Endothelial cell (in vitro differentiated cells): ENCODE data around the gene TNFAIP8. TPM values are rescaled to one million over a fixed set of nuclear protein-coding genes. Genes with fewer than 3 reads are reported as not detected.

Source experiments
- DNase-seq: peaks from one replicate; pipeline ENCODE4 v3.0.0; 2021; ENCODE audit warnings: low spot score
- H3K27ac Mint-ChIP-seq: one replicate; pipeline ENCODE4 v1.8.0; 2021; ENCODE audit warnings: mixed read lengths, inconsistent platforms; ENCODE audit not compliant: unreplicated experiment
- H3K27me3 Mint-ChIP-seq: one replicate; pipeline ENCODE4 v1.8.0; 2021; ENCODE audit warnings: mild to moderate bottlenecking, moderate library complexity, mixed read lengths, inconsistent platforms; ENCODE audit not compliant: unreplicated experiment
- H3K36me3 Mint-ChIP-seq: one replicate; pipeline ENCODE4 v1.8.0; 2021; ENCODE audit warnings: mild to moderate bottlenecking, low read depth, mixed read lengths, inconsistent platforms; ENCODE audit not compliant: unreplicated experiment
- H3K4me1 Mint-ChIP-seq: one replicate; pipeline ENCODE4 v1.8.0; 2021; ENCODE audit warnings: mild to moderate bottlenecking, mixed read lengths, inconsistent platforms; ENCODE audit not compliant: unreplicated experiment
- H3K4me3 Mint-ChIP-seq: one replicate; pipeline ENCODE4 v1.8.0; 2021; ENCODE audit warnings: mild to moderate bottlenecking, mixed read lengths, inconsistent platforms; ENCODE audit not compliant: unreplicated experiment
- H3K9me3 Mint-ChIP-seq: one replicate; pipeline ENCODE4 v1.8.0; 2021; ENCODE audit warnings: mixed read lengths, inconsistent platforms; ENCODE audit not compliant: unreplicated experiment
- CTCF ChIP-seq: fragments of 200-600 bp; sonication (generic); IDR thresholded peaks from one replicate; pipeline ENCODE4 v1.5.0; 2021; ENCODE audit warnings: antibody characterized with exemption; ENCODE audit not compliant: unreplicated experiment
- long read RNA-seq: library from polyadenylated mRNA; unstranded; transcript quantifications from one replicate; pipeline ENCODE4 v2.0.0, GENCODE V29; 2020; ENCODE audit not compliant: unreplicated experiment
- total RNA-seq: library from RNA; stranded (reverse); fragmentation: NEBNext Ultra II Directional; extraction: Animal tissue kit (Norgen Biotek cat#: 25700); gene quantifications from one replicate; pipeline ENCODE4 v1.2.1, GENCODE V29; 2021; ENCODE audit not compliant: unreplicated experiment

The TNFAIP8 gene
- 7.9 TPM for total RNA-seq
- long read RNA-seq, partial matches to known transcripts, result 0 of 4 reads
- long read RNA-seq, other reads (novel, unspliced or antisense), result 1 of 4 reads

GRCh38 chr5:119355685-119356611 lies at the start of gene TNFAIP8:
Gene TNFAIP8 (plus strand): TSS chr5:119356019. CDS start chr5:119356091, 72 bp downstream.
- no peaks in the 10 kb centered on the region for H3K9me3 Mint-ChIP-seq
- peak; percentile 38 for DNase-seq
- TF ChIP-seq CTCF, result no peak
- H3K4me1 Mint-ChIP-seq, result peaks cover 20% of the 10 kb centered on the region
- H3K27ac Mint-ChIP-seq, result no peak within 1 kb of the TSS
- H3K4me3 Mint-ChIP-seq, result peak within 1 kb of the TSS; percentile 90
- no peaks in the 10 kb centered on the region for H3K36me3 Mint-ChIP-seq
- H3K27me3 Mint-ChIP-seq, result peaks cover 10% of the 10 kb centered on the region

GRCh38 chr5:119307170-119307569 lies 48.6 kb upstream of the TNFAIP8 start:
- Mint-ChIP-seq H3K4me3 (no peak overlapping the region), H3K36me3 (peaks cover 4% of the 10 kb centered on the region), H3K4me1 (peaks cover 25% of the 10 kb centered on the region), H3K27me3 (peaks cover 4% of the 10 kb centered on the region), H3K9me3 (no peaks in the 10 kb centered on the region), H3K27ac (no peak overlapping the region)
- no peak for TF ChIP-seq CTCF
- no peak for DNase-seq

GRCh38 chr5:119309326-119309725 lies 46.5 kb upstream of the TNFAIP8 start:
- Mint-ChIP-seq H3K36me3 (peaks cover 2% of the 10 kb centered on the region), H3K4me1 (peaks cover 19% of the 10 kb centered on the region), H3K9me3 (no peaks in the 10 kb centered on the region), H3K27me3 (peaks cover 5% of the 10 kb centered on the region), H3K4me3 (no peak overlapping the region), H3K27ac (peak overlapping the region; percentile 7)
- no peak for DNase-seq
- TF ChIP-seq CTCF, result no peak

- peaks cover 16% of the 10 kb centered on the region for H3K4me1 Mint-ChIP-seq
- TF ChIP-seq CTCF, result no peak
- no peaks in the 10 kb centered on the region for H3K36me3 Mint-ChIP-seq
- H3K27ac Mint-ChIP-seq, result no peak overlapping the region
- no peaks in the 10 kb centered on the region for H3K9me3 Mint-ChIP-seq
- H3K27me3 Mint-ChIP-seq, result peaks cover 5% of the 10 kb centered on the region
- H3K4me3 Mint-ChIP-seq, result no peak overlapping the region
- DNase-seq, result no peak
Observed at GRCh38 chr5:119311688-119312087, 44.1 kb upstream of the TNFAIP8 start.

- no peak overlapping the region for H3K27ac Mint-ChIP-seq
- TF ChIP-seq CTCF, result no peak
- no peak for DNase-seq
- H3K9me3 Mint-ChIP-seq, result no peaks in the 10 kb centered on the region
- H3K36me3 Mint-ChIP-seq, result no peaks in the 10 kb centered on the region
- H3K27me3 Mint-ChIP-seq, result peaks cover 5% of the 10 kb centered on the region
- peaks cover 16% of the 10 kb centered on the region for H3K4me1 Mint-ChIP-seq
- H3K4me3 Mint-ChIP-seq, result no peak overlapping the region
Observed at GRCh38 chr5:119312403-119312802, 43.4 kb upstream of the TNFAIP8 start.
